Activated CD4-positive, alpha-beta T cell treated with anti-CD3 and anti-CD28 coated beads, Interleukin-2, amount 50 U/mL, for 48 hours (primary cell): ENCODE data around the gene MYO1G.
"Not testable (repeated sequence)": the region's sequence is repeated elsewhere in the genome, so short reads cannot be mapped to it uniquely, and the experiment has no call there.

Experiments used
- DNase-seq, 2 experiments: peaks; one replicate each; pipeline ENCODE4 v3.0.0-alpha.2; 2020

The MYO1G gene

DNA sequence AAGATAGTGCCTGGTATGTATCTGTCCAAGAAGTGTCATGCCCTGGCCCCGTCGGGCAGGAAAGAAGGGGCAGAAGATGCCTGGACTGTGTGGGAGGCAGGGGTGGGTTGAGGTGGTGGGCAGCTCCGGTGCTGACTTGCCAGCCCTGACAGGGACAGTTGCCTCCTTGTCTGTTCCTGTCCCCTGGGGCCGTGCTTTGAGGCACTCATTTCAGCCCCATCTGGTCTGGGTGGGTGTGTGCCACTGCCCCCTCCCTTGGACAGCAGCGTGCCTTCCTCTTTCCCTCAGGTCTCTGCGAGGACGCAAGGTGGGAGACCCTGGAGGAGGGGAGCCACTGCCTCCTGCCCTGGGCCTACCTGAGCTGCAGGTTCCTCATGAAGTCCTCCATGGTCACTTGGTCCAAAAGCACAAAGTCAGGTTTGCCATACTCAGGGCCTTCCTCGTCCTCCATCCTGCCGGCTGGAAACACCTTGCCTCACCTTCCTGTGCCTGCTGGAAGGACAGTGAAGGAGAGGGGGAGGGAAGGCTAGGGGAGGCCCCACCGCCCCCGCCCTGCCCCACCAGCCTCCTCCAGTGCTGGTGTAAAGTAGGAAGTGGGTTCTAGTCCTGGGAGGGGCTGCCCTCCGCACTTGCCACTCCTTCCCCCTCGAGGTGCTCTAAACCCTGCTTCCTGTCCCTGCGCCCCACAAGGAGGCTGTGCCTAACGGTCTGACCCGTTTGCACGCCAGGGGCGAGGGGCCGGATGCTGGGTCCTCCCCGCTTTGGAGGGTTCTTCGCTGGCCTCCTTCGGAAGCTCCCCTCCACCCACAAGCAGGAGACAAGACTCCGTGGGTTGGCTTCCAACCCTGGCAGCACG lies at the start of gene MYO1G:
MYO1G (minus strand) TSS at position 505 of the 856 bp plus-strand sequence; CDS start at position 451, 54 bp downstream.
- peak; percentile 91 to 94 for DNase-seq

DNA sequence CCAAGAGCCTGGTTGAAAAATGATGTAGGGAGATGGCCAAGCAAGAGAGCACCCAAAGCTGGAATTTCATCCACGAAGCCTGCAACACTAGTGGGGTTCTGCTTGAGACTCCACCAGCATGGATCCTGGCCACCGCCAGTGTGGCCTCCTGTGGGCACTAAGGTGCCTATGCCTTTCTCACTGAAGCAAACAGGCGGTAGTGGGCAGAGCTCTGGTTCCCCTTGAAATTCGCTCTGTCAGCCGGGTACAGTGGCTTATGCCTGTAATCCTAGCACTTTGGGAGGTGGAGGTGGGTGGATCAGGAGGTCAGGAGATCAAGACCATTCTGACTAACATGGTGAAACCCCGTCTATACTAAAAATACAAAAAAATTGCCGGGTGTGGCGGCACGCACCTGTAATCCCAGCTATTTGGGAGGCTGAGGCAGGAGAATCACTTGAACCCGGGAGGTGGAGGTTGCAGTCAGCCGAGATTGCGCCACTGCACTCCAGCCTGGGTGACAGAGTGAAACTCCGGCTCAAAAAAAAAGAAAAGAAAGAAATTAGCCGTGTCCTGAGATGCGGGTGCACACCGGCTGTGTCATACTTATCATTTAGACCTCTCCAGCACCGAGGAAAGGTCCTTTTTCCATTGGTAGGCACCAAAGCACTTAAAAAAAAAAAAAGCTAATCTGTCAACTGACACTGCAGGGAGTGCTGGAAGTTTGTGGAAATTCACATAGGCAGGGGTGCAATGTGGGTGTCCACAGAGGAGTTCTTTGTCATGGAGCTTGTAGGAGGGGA lies 49.5 kb upstream of the MYO1G start:
- peak in 1 of 2 experiments; percentile 30 for DNase-seq

DNA sequence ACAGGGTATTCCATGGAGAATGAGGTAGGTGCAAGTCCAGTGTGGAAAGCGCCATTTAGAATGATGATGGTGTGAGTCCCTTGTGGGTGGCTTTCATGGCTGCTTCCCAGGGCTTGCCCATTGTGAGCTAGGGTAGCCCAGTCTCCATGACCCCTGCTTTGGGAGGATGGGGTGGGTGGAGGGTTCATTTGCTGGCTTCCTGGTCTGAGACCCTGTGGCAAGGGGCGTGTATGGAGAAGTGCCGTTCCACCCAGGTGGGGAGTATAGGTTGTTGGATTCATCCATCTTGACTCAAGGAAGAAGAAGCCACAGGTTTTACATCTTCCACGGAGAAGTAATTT lies 48.9 kb upstream of the MYO1G start:
- no peak for DNase-seq

DNA sequence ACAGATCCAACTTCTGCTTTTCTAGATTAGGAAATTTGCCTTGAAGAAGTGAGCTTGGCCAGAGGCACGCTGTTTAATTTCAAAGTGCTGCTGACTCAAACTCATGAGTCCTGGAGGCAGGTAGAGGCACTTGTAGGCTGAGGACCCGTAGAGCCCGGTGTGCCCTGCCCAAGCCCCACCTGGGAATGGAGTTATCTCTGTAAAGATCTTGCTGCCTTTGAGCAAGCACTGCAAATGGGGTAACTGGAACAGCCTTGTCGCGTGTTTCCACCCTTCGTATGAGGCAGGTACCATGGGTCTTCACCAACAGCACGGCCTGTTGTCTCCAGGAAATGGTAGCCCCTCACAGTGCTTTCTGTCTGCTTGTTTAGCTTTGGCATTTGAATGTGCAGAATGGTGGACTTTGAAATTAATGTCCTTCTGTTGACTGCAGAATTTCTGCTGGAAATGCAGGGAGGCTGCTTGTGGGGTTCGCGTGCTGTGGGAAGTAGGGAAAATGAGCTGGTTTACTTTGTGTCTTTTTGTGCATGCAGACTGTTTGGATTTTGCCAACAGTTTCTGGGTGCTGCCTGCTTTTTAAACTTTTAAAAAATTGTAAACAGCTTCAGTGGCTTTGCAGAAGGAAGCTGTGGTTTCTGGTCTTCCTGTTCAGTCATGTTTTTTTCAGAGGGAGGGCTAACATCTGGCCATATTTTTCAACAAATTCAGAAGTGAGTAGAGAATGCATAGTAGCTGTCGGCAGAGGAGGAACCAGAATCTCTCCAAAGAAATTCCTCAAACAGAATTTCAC lies 48.4 kb upstream of the MYO1G start:
- DNase-seq, result peak in 1 of 2 experiments; percentile 28

DNA sequence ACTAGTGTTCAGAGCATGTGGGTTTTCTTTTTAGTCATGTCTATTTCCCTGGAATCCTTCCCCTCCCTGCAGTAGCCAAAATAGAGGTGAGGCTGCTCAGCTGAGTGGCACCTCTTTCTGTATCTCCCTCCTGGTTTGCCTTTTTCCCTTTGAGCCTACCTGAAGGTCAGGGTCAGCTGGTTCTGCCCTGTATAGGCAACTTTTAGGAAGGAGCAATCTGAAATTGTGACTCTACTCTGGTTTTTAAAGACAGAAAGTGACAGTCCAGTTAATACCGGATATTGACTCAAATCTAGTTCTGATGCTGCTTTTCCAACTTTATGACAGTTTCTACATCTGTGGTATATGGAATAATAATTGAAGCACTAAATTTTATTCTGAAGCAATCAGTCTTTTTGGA lies 47.2 kb upstream of the MYO1G start:
- DNase-seq, result peak in 1 of 2 experiments; percentile 33

DNA sequence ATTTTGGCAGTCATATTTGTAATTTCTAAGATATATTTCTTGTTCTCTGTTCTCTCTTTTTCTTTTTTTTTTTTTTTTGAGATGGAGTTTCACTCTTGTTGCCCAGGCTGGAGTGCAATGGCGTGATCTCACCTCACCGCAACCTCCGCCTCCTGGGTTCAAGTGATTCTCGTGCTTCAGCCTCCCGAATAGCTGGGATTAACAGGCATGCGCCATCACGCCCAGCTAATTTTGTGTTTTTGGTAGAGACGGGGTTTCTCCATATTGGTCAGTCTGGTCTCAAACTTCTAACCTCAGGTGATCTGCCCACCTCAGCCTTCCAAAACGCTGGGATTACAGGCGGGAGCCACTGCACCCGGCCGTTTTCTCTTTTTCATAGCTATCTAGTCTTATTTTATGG lies 46.7 kb upstream of the MYO1G start:
- not testable (repeated sequence) for DNase-seq

DNA sequence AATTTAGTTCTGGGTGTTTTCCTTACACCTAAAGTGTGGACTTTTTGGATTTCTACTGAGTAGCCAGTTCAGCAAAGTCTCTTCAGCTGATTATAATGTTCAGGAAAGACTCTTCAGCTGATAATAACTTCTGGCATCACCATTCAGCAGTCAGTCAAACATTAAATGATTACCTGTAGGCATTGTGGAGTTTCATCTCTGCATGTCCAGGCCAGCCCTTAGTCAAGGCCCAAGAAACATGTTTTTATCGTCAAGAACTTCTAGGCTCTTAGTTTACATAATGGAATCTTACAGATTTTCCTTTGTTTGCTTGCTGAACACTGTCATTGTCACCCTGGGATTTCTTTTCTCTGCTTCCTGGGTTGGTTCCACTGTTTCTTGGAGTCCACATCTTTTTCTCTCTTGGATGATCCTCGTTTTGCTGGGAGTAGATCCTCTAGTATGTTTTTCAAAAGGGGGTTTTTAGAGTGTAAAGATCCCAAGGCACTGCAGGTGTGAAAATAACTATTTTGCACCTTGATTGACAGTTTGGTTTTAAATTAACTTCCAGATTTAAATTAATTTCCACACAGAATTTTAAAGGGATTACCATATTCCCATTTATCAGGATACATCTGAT lies 45.4 kb upstream of the MYO1G start:
- no peak for DNase-seq

DNA sequence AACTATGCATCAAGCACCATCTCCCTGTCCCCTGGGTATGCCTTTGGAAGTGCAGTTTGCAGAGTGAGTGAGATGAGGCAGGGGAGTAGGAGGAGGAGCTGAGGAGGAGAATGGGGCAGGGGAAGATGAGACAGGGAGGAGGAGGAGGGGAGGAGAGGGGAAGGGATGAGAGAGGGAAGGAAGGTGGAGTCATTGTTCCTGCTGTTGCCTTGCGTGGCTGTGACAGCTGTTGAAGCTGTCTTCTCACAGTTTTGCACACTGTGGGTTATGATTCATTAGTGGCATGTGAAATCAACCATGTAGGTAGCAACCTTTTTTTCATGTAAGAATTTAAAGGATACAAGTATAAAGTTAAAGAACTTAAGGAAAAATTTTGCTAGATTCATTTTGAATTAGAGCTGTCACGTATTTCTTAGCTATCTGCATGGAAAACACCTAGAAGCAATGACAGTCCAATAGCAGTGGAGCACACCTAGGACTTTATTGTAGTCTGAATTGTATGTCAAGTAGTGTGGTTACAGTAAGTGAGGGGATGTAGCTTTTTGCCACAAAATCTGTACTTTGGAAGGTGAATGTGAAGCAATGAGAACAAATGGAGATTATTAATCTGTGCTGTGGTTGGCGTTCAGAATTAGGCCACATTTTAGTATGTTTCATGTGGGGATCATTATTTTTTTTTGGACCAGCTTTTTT lies 42.9 kb upstream of the MYO1G start:
- DNase-seq, result peak in 1 of 2 experiments; percentile 24

DNA sequence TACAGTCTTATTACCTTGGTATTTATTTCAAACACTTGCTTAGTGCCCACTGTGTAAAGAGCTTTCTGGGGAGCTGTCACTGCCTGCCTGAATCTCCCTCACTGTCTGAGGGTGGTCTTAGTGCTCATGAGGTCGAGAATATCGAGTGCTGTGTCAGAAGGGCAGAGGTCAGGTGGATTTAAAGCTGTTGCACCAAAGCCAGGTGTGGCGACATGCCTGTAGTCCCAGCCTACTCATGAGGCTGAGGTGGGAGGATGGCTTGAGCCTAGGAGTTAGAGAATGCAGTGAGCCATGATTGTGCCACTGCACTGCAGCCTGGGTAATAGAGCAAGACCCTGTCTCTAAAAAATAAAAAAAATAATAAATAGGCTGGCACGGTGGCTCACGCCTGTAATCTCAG lies 42.1 kb upstream of the MYO1G start:
- DNase-seq, result no peak

DNA sequence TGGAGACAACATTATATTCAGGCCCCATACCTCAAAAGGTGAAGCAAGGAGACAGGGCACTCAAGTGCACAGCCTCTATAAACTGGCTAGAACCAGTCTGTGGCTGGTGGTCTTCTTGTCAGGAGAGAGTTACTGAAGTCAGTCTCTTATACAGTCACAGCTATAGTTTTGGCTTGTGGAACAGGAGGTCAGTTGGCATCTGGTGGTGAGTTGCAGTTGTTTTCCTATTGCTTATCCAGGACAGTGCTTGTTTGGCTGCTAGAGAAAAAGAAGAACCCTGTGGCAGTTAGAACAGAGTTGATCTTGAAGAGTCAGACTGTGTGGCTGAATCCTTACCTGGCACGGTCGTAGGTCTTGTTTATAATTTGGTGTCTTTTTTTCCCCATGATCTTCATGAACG lies 38.4 kb upstream of the MYO1G start:
- no peak for DNase-seq

DNA sequence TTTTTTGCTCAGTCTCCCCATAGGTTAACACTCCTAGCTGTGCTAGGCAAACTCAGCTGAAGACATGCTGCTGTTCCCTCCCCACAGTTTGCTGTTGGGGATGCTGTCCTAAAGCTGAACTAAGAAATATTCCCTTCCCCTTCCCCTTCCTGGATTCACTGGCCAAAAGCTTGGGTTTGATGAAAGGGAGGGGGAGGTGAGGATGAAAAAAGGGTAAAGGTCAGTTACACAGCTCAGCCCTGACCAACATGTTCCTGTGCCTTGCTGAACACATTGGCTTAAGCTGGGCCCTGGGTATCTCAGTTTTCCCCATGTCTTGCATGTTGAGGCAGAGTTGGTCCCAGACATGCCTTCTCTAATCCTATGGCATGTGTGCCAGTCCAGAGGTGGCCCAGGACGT lies 36.5 kb upstream of the MYO1G start:
- no peak for DNase-seq

DNA sequence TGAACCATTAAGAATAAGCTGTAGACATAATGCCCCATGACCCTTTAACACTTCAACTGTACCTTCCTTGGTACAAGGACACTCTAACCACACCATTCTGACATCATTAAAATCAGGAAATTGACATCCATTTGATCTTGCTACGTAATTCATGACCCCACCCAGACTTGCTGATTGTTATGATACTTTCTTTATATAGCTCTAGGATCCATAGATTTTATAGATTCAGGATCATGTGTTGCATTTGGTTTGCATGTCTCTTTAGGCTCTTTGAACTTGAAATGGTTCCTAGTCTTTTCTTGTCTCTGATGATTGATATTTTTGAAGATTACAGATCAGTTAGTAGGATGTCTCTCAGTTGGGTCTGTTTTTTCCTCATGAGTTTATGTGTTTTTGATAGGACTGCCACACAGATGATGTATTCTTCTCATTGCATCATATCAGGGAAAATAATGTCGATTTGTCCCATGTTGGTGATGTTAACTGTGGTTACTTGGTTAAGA lies 34.7 kb upstream of the MYO1G start:
- DNase-seq, result no peak

DNA sequence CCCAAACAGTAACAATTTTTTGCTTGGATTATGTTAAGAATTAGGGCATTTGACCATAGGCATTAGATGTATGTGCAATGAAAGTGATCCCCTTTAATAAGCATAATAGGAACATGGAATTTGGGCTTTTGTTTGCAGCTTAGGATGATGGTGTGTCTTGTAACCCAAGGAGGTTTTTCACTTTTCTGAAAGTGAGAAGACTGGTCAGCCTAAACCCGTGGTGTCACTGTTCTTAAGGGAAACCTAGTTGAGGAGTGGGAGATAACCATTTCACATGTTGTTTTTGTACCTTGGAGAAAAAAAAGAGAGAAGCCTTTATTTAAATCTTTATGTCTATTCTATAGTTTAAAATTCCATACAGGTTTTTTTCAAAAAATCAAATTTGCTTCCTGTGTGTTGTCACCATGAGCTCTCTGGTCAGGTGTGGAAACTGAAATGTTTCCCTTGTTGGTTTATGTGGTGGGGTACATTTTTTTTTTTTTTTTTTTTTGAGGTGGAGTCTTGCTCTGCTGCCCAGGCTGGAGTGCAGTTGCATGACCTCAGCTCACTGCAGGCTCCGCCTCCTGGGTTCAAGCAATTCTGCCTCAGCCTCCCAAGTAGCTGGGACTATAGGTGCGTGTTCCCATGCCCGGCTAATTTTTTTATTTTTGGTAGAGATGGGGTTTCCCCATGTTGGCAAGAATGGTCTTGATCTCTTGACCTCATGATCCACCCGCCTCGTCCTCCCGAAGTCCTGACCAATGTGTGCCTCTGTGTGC lies 28.9 kb upstream of the MYO1G start:
- DNase-seq, result no peak

DNA sequence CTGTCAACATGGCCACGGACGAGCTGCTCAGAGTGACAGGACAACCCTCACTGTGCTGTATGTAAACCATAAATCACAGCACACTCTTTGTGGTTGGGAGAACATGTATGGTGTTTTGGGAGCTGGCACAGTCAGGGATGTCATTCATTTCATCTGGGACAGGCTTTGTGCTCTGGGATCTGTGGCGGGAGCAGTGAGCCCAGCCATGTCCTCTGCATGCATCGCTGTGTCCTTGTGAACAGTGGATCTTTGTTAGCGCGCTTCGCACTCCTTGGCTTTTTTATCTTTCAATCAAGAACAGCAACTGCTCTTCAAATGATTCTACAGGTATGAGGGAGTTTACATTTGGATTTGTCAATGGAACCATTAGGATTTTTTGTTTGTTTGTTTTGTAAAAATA lies 28.3 kb upstream of the MYO1G start:
- no peak for DNase-seq

DNA sequence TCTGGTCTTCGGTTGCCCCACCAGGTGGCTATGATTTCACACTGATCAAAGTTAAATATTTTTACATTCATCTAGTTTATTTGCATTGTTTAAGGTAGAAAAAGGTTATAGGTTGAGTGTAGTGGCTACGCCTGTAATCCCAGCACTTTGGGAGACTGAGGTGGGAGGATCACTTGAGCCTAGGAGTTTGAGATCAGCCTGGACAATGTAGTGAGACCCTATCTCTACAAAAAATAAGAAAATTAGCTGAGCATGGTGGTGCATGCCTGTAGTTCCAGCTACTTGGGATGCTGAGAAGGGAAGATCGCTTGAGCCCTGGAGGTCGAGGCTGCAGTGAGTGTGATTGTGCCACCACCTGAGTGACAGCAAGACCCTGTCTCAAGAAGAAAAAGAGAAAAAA lies 25.0 kb upstream of the MYO1G start:
- DNase-seq, result no peak

DNA sequence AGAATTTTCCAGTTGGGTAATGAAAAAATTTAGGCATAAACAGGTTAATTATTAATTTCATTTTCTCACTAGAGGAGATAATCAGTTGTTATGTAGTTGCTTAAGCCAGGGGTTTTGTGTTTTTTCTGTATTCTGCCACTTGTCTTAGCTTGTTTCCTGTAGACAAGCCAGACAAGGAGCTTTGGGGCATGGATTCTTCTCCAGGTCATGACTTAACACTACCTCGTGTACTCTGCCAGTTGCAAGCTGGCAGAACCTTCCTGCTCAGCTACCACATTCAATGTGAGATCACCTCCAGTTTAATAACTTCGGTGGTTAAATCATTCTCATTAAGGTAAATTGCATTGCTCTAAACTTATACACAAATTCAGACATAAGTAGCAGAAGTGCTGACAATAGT lies 23.0 kb upstream of the MYO1G start:
- no peak for DNase-seq

DNA sequence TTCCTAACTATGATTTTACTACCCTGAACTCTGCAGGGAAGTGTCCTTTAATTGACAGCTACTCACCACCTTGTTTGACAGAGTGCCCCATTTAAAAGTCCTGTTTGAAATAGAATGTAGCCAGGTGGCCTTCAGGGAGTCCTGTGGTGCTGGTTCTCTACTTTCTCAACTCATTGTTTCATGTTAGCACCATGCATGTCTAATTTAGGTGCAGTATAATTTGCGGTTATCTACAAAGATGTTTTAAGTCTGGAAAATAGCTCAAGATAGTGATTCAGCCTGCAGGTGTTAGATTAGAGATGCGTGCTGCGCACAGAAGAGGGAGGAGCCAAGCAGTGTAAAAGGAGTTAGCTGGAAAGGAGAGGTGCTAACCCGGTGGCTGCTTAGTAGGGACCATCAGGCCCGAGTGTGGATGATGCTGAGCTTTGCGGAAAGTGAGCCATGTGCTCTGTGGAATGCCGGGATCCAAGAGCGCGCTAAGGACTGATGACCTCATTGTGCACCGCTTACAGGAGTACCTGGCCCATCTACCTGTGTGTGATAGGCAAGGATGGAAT lies 22.4 kb upstream of the MYO1G start:
- peak; percentile 61 to 72 for DNase-seq

DNA sequence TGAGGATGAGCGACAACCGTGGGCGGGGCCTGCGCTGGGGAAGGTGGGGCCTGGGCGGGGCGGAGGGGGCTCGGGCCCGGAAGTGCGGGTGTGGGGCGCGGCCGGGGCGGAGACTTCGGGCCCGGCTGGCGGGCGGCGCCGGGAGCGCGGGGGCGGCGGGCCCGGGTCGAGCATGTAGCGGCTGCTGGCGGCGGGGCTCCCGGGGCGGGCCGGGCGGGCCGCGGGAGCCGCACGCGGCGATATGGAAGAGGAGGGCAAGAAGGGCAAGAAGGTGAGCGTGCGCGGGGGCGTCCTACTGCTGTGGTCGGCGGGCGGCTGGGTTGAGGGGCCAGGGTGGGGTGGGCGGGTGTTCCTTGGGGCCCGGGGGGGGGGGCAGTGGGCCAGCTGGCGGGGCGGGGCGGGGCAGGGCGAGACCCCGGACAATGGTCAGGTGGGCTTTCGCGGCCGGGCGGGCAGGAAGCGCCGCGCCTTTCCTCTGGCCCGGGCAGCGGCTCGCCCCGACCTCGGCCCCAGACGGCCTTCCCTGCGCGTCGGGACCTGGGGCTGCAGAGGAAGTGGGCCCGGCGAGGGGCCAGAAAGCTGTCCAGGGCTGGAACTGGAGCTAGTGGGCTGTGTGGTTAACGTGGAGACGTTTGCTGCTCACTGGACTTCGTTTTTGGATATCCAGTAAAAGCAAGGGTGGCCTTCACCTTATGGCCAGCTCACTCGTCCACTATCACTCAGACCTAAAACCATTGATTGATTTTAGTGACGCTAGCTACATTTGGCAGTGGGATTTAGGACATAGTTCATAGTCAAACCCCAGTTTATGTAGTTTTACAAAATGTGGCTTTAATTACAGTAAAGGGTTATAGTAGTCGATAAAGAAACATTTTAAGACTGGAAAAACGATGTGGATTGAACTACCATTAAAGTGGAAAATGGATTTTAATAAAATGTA lies 21.5 kb upstream of the MYO1G start, which contains the start of gene CCM2:
CCM2 (plus strand) TSS at position 109 of the 940 bp plus-strand sequence; CDS start at position 242, 133 bp downstream.
- DNase-seq, result peak in 1 of 2 experiments; percentile 37
